HepG2 (cell line): ENCODE results near the gene IRF2BPL. TPM values are rescaled to one million over a fixed set of nuclear protein-coding genes. Genes with fewer than 3 reads are reported as not detected.

ENCODE experiments used
- DRAP1 ChIP-seq: IDR thresholded peaks from 2 replicates; pipeline ENCODE4 v1.6.1; 2016; ENCODE audit warnings: missing genetic modification reagents, missing compliant biosample characterization
- FIP1L1 ChIP-seq: fragments of 200-400 bp; formaldehyde crosslinking; IDR thresholded peaks from 2 replicates; pipeline ENCODE4 v1.6.1; 2018; ENCODE audit warnings: low read depth, mild to moderate bottlenecking, low read length, moderate library complexity, borderline replicate concordance; ENCODE audit not compliant: insufficient read depth
- FOSL1 ChIP-seq: sonication (generic); formaldehyde crosslinking; IDR thresholded peaks from 2 replicates; pipeline ENCODE4 v1.9.0; 2021; ENCODE audit warnings: missing genetic modification reagents, borderline replicate concordance
- GATAD2A ChIP-seq: IDR thresholded peaks from 2 replicates; pipeline ENCODE4 v1.6.1; 2016
- HNF4A ChIP-seq: sonication (generic); formaldehyde crosslinking; IDR thresholded peaks from 2 replicates; pipeline ENCODE4 v1.4.0; 2020; ENCODE audit warnings: missing genetic modification reagents
- JDP2 ChIP-seq: sonication (generic); formaldehyde crosslinking; IDR thresholded peaks from 2 replicates; pipeline ENCODE4 v1.8.1; 2022; ENCODE audit warnings: missing genetic modification reagents, borderline replicate concordance
- KDM5B ChIP-seq: sonication (generic); formaldehyde crosslinking; IDR thresholded peaks from 2 replicates; pipeline ENCODE4 v1.4.0; 2020; ENCODE audit warnings: missing genetic modification reagents, mild to moderate bottlenecking, borderline replicate concordance
- MED13 ChIP-seq: sonication (generic); formaldehyde crosslinking; IDR thresholded peaks from 2 replicates; pipeline ENCODE4 v1.5.0; 2020; ENCODE audit warnings: missing genetic modification reagents
- NKX3-1 ChIP-seq: sonication (generic); formaldehyde crosslinking; IDR thresholded peaks from 2 replicates; pipeline ENCODE4 v1.5.0; 2020; ENCODE audit warnings: missing genetic modification reagents
- PLSCR1 ChIP-seq: sonication (generic); formaldehyde crosslinking; IDR thresholded peaks from 2 replicates; pipeline ENCODE4 v1.5.0; 2020; ENCODE audit warnings: missing genetic modification reagents, mild to moderate bottlenecking, borderline replicate concordance
- SMC3 ChIP-seq: IDR thresholded peaks from 2 replicates; pipeline ENCODE4 v1.6.1; 2011; ENCODE audit warnings: low read length, improper control_type of control experiment
- SRSF9 ChIP-seq: fragments of 200-400 bp; formaldehyde crosslinking; IDR thresholded peaks from 2 replicates; pipeline ENCODE4 v1.6.1; 2018; ENCODE audit warnings: borderline replicate concordance, mild to moderate bottlenecking, low read depth, low read length; ENCODE audit not compliant: insufficient read depth, poor library complexity, severe bottlenecking
- TBX2 ChIP-seq: sonication (generic); formaldehyde crosslinking; IDR thresholded peaks from 2 replicates; pipeline ENCODE4 v1.5.0; 2020; ENCODE audit warnings: missing genetic modification reagents, mild to moderate bottlenecking, borderline replicate concordance
- U2AF2 ChIP-seq: fragments of 200-400 bp; formaldehyde crosslinking; IDR thresholded peaks from 2 replicates; pipeline ENCODE4 v1.6.1; 2017; ENCODE audit warnings: low read depth, mild to moderate bottlenecking, low read length
- ZBED4 ChIP-seq: sonication (generic); formaldehyde crosslinking; IDR thresholded peaks from 2 replicates; pipeline ENCODE4 v1.4.0; 2020; ENCODE audit warnings: missing genetic modification reagents, borderline replicate concordance
- ZFP41 ChIP-seq: sonication (generic); formaldehyde crosslinking; IDR thresholded peaks from 2 replicates; pipeline ENCODE4 v1.4.0; 2020; ENCODE audit warnings: mild to moderate bottlenecking, missing genetic modification reagents, borderline replicate concordance
- ZFP91 ChIP-seq: sonication (generic); formaldehyde crosslinking; IDR thresholded peaks from 2 replicates; pipeline ENCODE4 v1.9.0; 2022; ENCODE audit warnings: missing genetic modification reagents, mild to moderate bottlenecking, borderline replicate concordance
- ZNF230 ChIP-seq: sonication (generic); formaldehyde crosslinking; IDR thresholded peaks from 2 replicates; pipeline ENCODE4 v1.4.0; 2020; ENCODE audit warnings: mild to moderate bottlenecking, missing genetic modification reagents
- ZNF33A ChIP-seq: sonication (generic); formaldehyde crosslinking; IDR thresholded peaks from 2 replicates; pipeline ENCODE4 v1.5.1; 2020; ENCODE audit warnings: missing genetic modification reagents, mild to moderate bottlenecking, moderate library complexity, borderline replicate concordance
- ZNF510 ChIP-seq: sonication (generic); formaldehyde crosslinking; IDR thresholded peaks from 2 replicates; pipeline ENCODE4 v1.4.0; 2020; ENCODE audit warnings: low read depth, mild to moderate bottlenecking, missing genetic modification reagents
- ZNF629 ChIP-seq: sonication (generic); formaldehyde crosslinking; conservative IDR thresholded peaks from 2 replicates; pipeline ENCODE4 v1.5.0; 2020; ENCODE audit warnings: missing genetic modification reagents
- ZNF740 ChIP-seq: sonication (generic); formaldehyde crosslinking; IDR thresholded peaks from 2 replicates; pipeline ENCODE4 v1.4.0; 2020; ENCODE audit warnings: missing genetic modification reagents
- ZNF768 ChIP-seq: sonication (generic); formaldehyde crosslinking; IDR thresholded peaks from 2 replicates; pipeline ENCODE4 v1.4.0; 2020; ENCODE audit warnings: missing genetic modification reagents
- polyA plus RNA-seq, 8 experiments: library from polyadenylated mRNA; depleted of rRNA in 3 of 8; stranded (reverse) in 7 of 8; unstranded in 1 of 8; fragments of >200 nt; fragmentation: Illumina TruSeq in 4 of 8; extraction: Trizol in 4 of 8; gene quantifications; 2 replicates each; pipeline versions ENCODE4 v1.2.1 to v1.2.3, GENCODE V29; 2011 to 2016; ENCODE audit warnings: low read depth in 4 of 8, missing spikeins in 1 of 8, mixed read lengths in 1 of 8; ENCODE audit not compliant: insufficient read depth in 1 of 8
- total RNA-seq, 5 experiments: library from RNA; depleted of rRNA; stranded (reverse); fragments of >200 nt; fragmentation: Illumina TruSeq; extraction: Trizol; gene quantifications; 2 replicates each; pipeline ENCODE4 v1.2.3, GENCODE V29; 2016; ENCODE audit warnings: low read depth in 1 of 5

The IRF2BPL gene
- total and polyA plus RNA-seq, 2 of the 13 experiments (the other 11 are each of a cell fraction or from before 2014, with no cell fraction given), result 6.6 to 8.4 TPM

- TF ChIP-seq DRAP1 (CRISPR knock-in tag), result peak; percentile 57; the same call in 1 of the 2 replicates
- no peak for TF ChIP-seq FOSL1
- no peak for TF ChIP-seq FIP1L1
- 0 out of 2 replicates have a peak, but pooled peaks have one; percentile 52 for TF ChIP-seq ZNF740
- TF ChIP-seq ZBED4 (CRISPR knock-in tag), result no peak
- no peak; the same call in 1 of the 2 replicates for TF ChIP-seq GATAD2A (CRISPR knock-in tag)
- no peak for TF ChIP-seq ZNF230 (CRISPR knock-in tag)
- TF ChIP-seq MED13 (CRISPR knock-in tag), result 0 out of 2 replicates have a peak, but pooled peaks have one; percentile 48
- TF ChIP-seq TBX2, result peak; percentile 43
- TF ChIP-seq SRSF9, result no peak
- no peak for TF ChIP-seq ZFP41
- no peak for TF ChIP-seq ZNF510 (CRISPR knock-in tag)
- TF ChIP-seq KDM5B (CRISPR knock-in tag), result no peak
- TF ChIP-seq U2AF2, result peak; percentile 92
- TF ChIP-seq HNF4A (CRISPR knock-in tag), result peak; percentile 42; the same call in 1 of the 2 replicates
- no peak for TF ChIP-seq SMC3
- no peak for TF ChIP-seq PLSCR1 (CRISPR knock-in tag)
- TF ChIP-seq ZNF629 (CRISPR knock-in tag), result 0 out of 2 replicates have a peak, but pooled peaks have one; percentile 10
- no peak for TF ChIP-seq ZNF768 (CRISPR knock-in tag)
- no peak for TF ChIP-seq NKX3-1
- peak; percentile 17; the same call in 1 of the 2 replicates for TF ChIP-seq ZFP91 (CRISPR knock-in tag)
- no peak for TF ChIP-seq ZNF33A (CRISPR knock-in tag)
- no peak for TF ChIP-seq JDP2 (CRISPR knock-in tag)
Observed at GRCh38 chr14:77040059-77040740, 11.7 kb upstream of the IRF2BPL start (continued).
